ENCODE results near the gene DNMBP.
"Not testable (repeated sequence)": the region's sequence is repeated elsewhere in the genome, so short reads cannot be mapped to it uniquely, and the experiment has no call there.

DNMBP gene

GRCh38 chr10:99983280-99983988, 26.3 kb downstream of the DNMBP start:
- DNase-seq, result no peak

DNA sequence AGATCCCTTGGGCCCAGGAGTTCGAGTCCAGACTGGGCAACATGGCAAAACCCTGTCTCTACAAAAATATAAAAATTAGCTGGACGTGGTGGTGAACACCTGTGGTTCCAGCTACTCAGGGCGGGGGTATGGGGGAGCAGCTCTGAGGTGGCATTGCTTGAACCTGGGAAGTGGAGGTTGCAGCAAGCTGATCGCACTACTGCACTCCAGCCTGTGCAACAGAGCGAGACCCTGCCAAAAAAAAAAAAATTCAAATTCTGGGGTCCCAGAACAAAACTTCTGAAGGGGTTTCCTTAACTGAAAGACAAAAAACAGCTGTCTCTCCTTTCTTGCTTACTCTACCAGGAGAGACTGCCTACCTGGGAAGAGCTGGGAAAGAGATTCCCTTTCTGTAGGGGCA, 27.0 kb downstream of the DNMBP start:
- DNase-seq, result no peak

GRCh38 chr10:99981581-99982199, 28.1 kb downstream of the DNMBP start:
- DNase-seq, result peak in 1 of 2 experiments; percentile 24

DNA sequence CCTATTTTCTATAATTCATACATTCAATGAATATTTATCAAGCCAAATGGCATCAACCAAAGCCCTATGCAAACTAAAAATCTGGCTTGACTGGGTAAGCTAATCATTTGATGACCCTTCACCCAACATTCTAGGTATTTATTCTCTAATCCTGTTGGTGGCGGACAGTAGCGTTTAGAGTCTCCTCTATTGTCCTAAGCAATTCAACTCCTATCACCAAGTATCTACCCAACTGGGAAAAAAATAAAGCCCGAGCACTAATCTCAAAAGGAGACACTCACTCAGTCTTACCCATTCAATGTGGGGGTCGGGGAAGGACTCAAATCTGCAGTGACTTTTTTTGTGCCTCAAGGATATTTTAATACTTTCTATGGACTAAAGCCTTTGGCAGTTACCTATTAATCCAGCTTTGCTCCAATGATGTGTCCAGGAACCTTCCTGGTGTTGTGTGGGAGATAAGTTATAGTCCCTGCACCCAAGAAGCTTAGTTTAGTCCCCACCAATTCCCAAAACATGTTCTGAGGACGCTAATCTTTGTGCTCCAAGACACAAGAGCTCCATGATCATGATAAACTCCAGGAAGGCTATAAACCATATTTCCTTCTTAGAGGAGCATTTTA, 30.6 kb downstream of the DNMBP start:
- no peak for DNase-seq

- DNase-seq, result no peak
Measured at GRCh38 chr10:99977916-99978315, 31.8 kb downstream of the DNMBP start.

DNA sequence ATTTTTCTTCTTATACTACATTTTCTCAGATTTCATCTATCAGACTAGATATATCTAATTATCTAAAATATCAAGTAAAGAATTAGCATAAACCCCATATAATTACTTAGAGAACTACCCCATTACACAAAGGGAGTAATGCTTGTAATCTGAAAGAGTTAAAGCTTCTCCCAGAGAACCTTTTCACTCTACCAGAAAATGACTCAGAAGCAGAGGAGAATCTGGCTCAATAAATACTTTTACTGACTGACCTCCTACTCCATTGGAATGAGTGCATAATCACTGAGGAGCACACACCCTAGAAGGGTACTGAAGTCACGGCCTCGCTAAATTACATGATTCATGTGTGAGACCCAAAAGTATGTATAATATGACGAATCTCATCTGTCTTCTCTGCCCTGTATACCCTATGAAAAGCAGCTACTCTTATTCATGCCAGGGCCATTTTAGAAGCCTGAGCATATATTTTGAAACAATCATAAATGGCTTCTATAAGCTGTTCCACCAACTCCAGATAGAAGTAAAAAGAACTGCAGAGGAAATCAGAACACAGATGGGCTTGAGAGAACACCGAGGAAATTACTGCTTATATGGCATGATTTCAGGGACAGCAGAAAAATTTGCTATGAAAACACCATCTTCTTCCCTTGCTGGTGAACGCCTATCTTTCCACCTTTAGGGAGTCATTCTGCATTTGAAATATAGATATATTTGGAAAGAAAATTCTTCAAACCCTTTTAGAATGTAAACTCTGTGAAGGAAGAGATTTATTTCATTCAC, 32.7 kb downstream of the DNMBP start:
- no peak for DNase-seq

- peak; percentile 16 to 34 for DNase-seq
Measured at GRCh38 chr10:99975942-99976809, 33.6 kb downstream of the DNMBP start.

GRCh38 chr10:99975106-99975829, 34.5 kb downstream of the DNMBP start:
- peak; percentile 14 to 31 for DNase-seq

DNA sequence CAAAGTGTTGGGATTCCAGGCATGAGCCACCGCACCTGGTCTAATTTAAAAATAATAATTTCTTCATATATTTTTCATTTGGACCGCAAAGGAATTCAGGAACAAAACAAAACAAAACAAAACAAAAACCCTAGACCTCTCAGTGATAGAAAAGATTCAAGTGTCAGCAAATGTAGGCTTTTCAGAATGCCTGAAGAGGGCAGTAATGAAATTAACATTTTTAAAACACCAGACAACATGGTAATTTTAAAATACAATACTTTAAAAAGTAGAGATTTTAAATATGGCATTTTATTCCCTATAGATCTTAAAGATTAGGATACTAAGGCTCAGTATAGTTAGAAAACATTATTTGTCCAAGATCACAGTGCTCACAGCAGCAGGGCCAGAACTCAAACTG, 36.6 kb downstream of the DNMBP start:
- DNase-seq, result peak; percentile 20 to 51

GRCh38 chr10:99967961-99968360, 41.8 kb downstream of the DNMBP start:
- no peak for DNase-seq

GRCh38 chr10:99966306-99966705, 43.4 kb downstream of the DNMBP start:
- no peak for DNase-seq

DNA sequence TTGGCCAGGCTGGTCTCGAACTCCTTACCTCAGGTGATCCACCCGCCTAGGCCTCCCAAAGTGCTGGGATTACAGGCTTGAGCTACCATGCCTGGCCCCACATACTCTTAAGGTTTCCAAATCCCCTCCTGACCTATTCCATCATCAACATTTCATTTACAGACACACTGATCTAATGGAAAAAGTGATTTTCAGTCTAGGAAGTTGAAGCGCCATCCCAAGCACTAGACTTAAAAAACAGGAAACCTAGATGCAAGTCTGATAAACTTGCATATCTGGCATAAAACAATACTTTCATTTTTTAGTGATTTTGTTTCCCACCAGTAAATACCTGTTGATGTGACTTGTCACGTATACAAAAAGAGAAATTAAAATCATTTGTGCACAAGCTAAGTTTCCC, 44.0 kb downstream of the DNMBP start:
- no peak for DNase-seq

DNA sequence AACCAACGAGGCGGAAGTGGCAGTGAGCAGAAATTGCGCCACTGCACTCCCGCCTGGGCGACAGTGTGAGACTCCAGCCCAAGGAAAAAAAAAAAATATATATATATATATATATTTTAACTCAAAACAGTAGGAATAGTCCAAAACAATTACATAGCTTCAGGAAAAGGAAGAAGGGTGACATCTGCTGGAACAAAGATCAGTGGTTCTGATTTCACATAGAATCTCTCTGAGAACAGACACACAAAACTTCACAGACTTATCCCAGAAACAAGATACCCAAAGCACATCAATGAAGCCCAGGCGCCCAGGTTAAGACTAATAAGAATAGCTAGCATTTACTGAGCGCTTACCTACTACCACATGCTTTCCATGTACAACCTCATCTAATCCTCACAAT, 45.0 kb downstream of the DNMBP start:
- peak in 1 of 2 experiments; percentile 28 for DNase-seq

DNA sequence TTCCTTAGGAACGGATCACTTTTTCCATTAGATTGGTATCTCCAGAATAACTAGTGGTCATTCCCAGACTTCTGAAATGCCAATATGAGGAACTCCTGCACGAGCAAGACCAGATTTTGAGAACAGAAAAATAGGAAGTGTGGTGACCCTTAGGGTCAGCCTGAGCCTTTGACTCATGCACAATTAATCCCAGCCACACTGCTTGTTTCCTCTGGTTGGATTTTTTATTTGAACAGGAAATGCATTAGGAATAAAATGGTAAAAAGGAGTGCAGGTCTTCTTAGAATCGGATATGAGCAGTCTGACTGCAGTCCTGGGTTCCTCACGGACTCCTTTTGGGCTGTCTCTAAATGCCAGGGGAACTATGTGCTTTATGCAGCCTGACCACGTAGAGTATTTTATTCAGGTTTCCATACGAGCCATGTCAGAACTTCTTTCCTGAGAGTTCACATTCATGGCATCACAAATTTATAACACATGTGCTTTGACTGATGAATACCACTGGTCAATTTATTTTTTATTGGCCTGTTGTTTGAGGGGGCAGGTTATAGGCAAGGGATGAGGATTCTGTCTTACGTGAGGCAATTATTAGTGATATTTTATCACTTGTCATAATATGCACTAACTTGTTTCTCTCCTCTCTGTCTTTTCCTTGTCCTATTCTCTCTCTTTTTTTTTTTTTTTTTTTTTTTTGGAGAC, 46.1 kb downstream of the DNMBP start:
- DNase-seq, result not testable (repeated sequence)

- no peak for DNase-seq
Measured at GRCh38 chr10:99958806-99959205, 50.9 kb downstream of the DNMBP start.

DNA sequence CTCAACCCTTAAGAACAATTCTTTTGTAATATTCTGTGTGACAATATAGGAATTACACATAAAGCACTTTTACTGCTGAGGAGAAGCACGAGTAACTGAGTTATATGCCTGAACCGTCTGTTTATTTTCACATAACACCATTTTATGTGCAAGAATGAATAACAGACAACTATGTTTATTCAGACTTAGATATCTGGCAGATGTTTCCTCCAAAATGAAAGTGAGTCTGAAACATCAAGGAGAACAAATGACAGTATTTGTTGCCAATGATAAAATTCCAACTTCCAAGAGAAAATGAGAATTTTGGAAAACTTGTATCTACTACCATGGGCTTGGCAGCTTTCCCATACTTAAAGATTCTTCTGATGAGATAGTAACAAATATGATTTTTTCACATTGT, 51.4 kb downstream of the DNMBP start:
- no peak for DNase-seq

DNA sequence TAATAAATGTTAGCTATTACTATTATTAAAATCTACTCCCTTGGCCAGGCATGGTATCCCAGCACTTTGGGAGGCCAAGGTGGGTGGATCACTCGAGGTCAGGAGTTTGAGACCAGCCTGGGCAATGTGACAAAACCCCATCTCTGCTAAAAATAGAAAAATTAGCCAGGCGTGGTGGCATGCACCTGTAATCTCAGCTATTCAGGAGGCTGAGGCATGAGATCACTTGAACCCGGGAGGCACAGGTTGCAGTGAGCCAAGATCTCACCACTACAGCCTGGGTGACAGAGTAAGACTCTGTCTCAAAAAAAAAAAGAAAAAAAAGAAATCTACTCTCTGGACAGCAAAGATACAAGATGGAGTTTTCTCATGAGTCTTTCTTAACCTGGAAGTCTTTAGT, 56.2 kb downstream of the DNMBP start:
- DNase-seq, result not testable (repeated sequence)

GRCh38 chr10:99952799-99953198, 56.9 kb downstream of the DNMBP start:
- no peak for DNase-seq

- not testable (repeated sequence) for DNase-seq
Measured at GRCh38 chr10:99946051-99946450, 63.7 kb downstream of the DNMBP start.

DNA sequence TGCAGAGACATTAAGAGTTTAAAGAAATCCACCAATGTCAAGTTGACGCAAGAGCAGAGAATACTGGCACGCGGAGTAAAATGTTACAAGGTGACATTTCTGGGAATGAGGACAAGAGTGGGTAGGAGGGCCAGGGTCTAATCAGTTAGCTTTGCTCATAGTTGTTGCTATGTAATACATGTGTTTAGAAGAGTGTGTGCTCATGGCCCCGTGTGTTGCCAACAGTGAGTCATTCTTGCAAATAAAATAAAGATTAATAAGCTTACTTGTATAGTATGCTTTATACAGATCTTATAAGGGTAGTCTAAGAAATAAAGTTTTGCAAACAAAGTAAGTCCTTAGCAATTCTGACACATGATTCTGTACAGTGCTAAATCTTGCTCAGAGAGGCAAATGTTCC, 64.5 kb downstream of the DNMBP start:
- DNase-seq, result no peak

DNA sequence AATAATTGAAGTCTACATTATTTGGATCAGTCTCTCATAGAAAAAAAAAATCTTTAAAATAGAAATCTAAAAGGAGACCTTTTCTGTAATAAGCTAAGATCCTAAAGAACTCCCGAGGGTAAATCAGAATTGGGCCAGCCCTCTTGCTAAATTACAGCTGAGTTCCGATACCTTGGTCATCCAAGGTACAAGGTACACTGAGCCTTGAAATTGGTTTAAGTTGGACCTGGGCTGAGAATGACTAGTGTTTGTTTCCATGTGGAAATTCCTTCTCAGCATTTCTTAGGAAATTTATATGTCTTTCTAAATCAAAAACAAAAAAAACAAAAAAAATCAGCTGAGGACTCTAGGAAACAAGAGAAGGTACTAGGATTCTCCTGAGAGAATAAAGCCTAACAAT, 64.9 kb downstream of the DNMBP start:
- no peak for DNase-seq

Measured in Kasumi-1 (cell line).